ENCODE results near the gene SPPL2B.

SPPL2B gene

GRCh38 chr19:2317756-2318155, 10.7 kb upstream of the SPPL2B start:
- no peak overlapping the region for H3K4me3 ChIP-seq (ENCODE audit: control insufficient read depth, low read depth, low read length)
- TF ChIP-seq CTCF (conservative IDR thresholded peaks at IDR 0.05; ENCODE audit: control insufficient read depth, insufficient read depth, low read depth, low read length): no peak
- no peak for DNase-seq (ENCODE audit: low read depth)

GRCh38 chr19:2318923-2319322, 9.6 kb upstream of the SPPL2B start:
- no peak for TF ChIP-seq CTCF (conservative IDR thresholded peaks at IDR 0.05; ENCODE audit: control insufficient read depth, insufficient read depth, low read depth, low read length)
- H3K4me3 ChIP-seq (ENCODE audit: control insufficient read depth, low read depth, low read length): no peak overlapping the region
- DNase-seq (ENCODE audit: low read depth): no peak

- no peak overlapping the region for H3K4me3 ChIP-seq (ENCODE audit: control insufficient read depth, low read depth, low read length)
- no peak for TF ChIP-seq CTCF (conservative IDR thresholded peaks at IDR 0.05; ENCODE audit: control insufficient read depth, insufficient read depth, low read depth, low read length)
- DNase-seq (ENCODE audit: low read depth): no peak
Measured at GRCh38 chr19:2319551-2319950, 8.9 kb upstream of the SPPL2B start.

GRCh38 chr19:2320049-2320448, 8.4 kb upstream of the SPPL2B start:
- no peak for DNase-seq (ENCODE audit: low read depth)
- no peak overlapping the region for H3K4me3 ChIP-seq (ENCODE audit: control insufficient read depth, low read depth, low read length)
- TF ChIP-seq CTCF (conservative IDR thresholded peaks at IDR 0.05; ENCODE audit: control insufficient read depth, insufficient read depth, low read depth, low read length): no peak

- no peak overlapping the region for H3K4me3 ChIP-seq (ENCODE audit: control insufficient read depth, low read depth, low read length)
- no peak for DNase-seq (ENCODE audit: low read depth)
- no peak for TF ChIP-seq CTCF (conservative IDR thresholded peaks at IDR 0.05; ENCODE audit: control insufficient read depth, insufficient read depth, low read depth, low read length)
Measured at GRCh38 chr19:2320939-2321338, 7.5 kb upstream of the SPPL2B start.

GRCh38 chr19:2321565-2322283, 6.8 kb upstream of the SPPL2B start:
- TF ChIP-seq CTCF (conservative IDR thresholded peaks at IDR 0.05; ENCODE audit: control insufficient read depth, insufficient read depth, low read depth, low read length): no peak
- no peak overlapping the region for H3K4me3 ChIP-seq (ENCODE audit: control insufficient read depth, low read depth, low read length)
- DNase-seq (ENCODE audit: low read depth): no peak

- no peak overlapping the region for H3K4me3 ChIP-seq (ENCODE audit: control insufficient read depth, low read depth, low read length)
- DNase-seq (ENCODE audit: low read depth): no peak
- TF ChIP-seq CTCF (conservative IDR thresholded peaks at IDR 0.05; ENCODE audit: control insufficient read depth, insufficient read depth, low read depth, low read length): no peak
Measured at GRCh38 chr19:2323707-2324106, 4.8 kb upstream of the SPPL2B start.

Data from fibroblast of mammary gland (primary cell).